Esophagus squamous epithelium (tissue), 4 donors: Measurements from ENCODE around the gene CALHM5.

Source experiments
- POLR2A ChIP-seq, 4 donors: fragments of 450-650 bp; IDR thresholded peaks; one replicate each; pipeline ENCODE4 v1.6.1; 2017; ENCODE audit warnings: antibody characterized with exemption in 4 of 4, mild to moderate bottlenecking in 4 of 4, moderate library complexity in 3 of 4
- TF ChIP-seq, protein P1 (sequence below), 6 experiments: fragments of 450-650 bp in 4 of 6; fragments of 200-600 bp in 2 of 6; sonication (generic) in 2 of 6; IDR thresholded peaks; one replicate each; pipeline ENCODE4 v1.5.1; 2016 to 2019; ENCODE audit warnings: antibody characterized with exemption in 6 of 6, mild to moderate bottlenecking in 4 of 6, moderate library complexity in 4 of 6

DNA sequence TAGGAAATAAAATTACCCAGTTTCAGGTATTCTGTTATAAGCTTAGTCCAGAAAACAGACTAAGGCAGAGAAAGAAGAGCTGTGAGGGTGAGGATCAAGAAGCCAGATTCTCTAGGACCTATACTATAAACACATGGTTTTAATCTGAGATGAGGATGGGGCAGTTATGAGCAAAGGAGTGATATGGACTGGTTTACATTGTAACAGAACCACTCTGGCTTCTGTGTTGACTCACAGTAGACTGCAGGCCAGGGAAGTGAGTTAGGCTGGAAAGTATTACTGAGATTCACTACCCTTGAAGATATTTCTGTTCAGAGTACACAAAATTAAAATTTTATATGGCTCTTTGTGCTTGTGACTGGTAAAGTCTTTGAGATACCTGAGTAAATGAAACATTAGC, 56.7 kb downstream of the CALHM5 start:
- TF ChIP-seq, protein P1, sequence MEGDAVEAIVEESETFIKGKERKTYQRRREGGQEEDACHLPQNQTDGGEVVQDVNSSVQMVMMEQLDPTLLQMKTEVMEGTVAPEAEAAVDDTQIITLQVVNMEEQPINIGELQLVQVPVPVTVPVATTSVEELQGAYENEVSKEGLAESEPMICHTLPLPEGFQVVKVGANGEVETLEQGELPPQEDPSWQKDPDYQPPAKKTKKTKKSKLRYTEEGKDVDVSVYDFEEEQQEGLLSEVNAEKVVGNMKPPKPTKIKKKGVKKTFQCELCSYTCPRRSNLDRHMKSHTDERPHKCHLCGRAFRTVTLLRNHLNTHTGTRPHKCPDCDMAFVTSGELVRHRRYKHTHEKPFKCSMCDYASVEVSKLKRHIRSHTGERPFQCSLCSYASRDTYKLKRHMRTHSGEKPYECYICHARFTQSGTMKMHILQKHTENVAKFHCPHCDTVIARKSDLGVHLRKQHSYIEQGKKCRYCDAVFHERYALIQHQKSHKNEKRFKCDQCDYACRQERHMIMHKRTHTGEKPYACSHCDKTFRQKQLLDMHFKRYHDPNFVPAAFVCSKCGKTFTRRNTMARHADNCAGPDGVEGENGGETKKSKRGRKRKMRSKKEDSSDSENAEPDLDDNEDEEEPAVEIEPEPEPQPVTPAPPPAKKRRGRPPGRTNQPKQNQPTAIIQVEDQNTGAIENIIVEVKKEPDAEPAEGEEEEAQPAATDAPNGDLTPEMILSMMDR (IDR thresholded peaks at IDR 0.05): no peak
- no peak for TF ChIP-seq POLR2A (IDR thresholded peaks at IDR 0.05)
